BE2C (cell line): ENCODE measurements around the gene PEAK1.

Source experiments
- DNase-seq: peaks from one replicate; pipeline ENCODE4 v3.0.0-alpha.2; 2020
- H3K27me3 ChIP-seq: fragments of 250-450 bp; sonication (Bioruptor Pico); 2 replicates; pipeline ENCODE4 v1.5.1; 2020; ENCODE audit warnings: mild to moderate bottlenecking
- H3K36me3 ChIP-seq: fragments of 250-450 bp; sonication (Bioruptor Pico); 2 replicates; pipeline ENCODE4 v1.5.1; 2020; ENCODE audit warnings: mild to moderate bottlenecking
- H3K4me1 ChIP-seq: fragments of 250-450 bp; sonication (Bioruptor Pico); 2 replicates; pipeline ENCODE4 v1.5.1; 2020
- H3K4me3 ChIP-seq: 2 replicates; pipeline ENCODE4 v1.5.1; 2011; ENCODE audit warnings: low read depth, low read length
- H3K9me3 ChIP-seq: fragments of 250-450 bp; sonication (Bioruptor Pico); 2 replicates; pipeline ENCODE4 v1.5.1; 2020
- TF ChIP-seq, protein P1 (sequence below): IDR thresholded peaks from 2 replicates; pipeline ENCODE4 v1.5.1; 2012; ENCODE audit warnings: mild to moderate bottlenecking, low read depth, low read length

PEAK1 gene

DNA sequence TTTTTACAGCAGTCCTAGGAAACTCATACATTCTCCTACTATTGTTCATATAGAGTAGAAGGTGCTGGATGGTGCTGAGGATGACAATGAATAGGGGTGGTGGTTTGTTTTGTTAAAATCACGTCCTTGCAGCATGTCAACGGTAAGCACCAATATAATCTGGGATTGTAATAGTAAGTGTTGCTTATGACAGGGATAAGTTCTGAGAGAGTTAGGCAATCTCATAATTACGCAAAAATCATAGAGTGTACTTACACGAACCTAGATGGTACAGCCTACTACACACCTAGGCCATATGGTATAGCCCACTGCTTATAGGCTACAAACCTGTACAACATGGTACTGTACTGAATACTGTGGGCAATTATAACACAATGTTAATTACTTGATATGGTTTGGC is 284.7 kb downstream of the PEAK1 start:
- Histone ChIP-seq H3K36me3 (no peaks in the 10 kb centered on the region), H3K9me3 (peaks cover 2% of the 10 kb centered on the region; the same call in 1 of the 2 replicates), H3K4me3 (no peak overlapping the region), H3K4me1 (no peaks in the 10 kb centered on the region), H3K27me3 (no peaks in the 10 kb centered on the region)
- DNase-seq, result no peak
- TF ChIP-seq, protein P1, sequence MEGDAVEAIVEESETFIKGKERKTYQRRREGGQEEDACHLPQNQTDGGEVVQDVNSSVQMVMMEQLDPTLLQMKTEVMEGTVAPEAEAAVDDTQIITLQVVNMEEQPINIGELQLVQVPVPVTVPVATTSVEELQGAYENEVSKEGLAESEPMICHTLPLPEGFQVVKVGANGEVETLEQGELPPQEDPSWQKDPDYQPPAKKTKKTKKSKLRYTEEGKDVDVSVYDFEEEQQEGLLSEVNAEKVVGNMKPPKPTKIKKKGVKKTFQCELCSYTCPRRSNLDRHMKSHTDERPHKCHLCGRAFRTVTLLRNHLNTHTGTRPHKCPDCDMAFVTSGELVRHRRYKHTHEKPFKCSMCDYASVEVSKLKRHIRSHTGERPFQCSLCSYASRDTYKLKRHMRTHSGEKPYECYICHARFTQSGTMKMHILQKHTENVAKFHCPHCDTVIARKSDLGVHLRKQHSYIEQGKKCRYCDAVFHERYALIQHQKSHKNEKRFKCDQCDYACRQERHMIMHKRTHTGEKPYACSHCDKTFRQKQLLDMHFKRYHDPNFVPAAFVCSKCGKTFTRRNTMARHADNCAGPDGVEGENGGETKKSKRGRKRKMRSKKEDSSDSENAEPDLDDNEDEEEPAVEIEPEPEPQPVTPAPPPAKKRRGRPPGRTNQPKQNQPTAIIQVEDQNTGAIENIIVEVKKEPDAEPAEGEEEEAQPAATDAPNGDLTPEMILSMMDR, result no peak

DNA sequence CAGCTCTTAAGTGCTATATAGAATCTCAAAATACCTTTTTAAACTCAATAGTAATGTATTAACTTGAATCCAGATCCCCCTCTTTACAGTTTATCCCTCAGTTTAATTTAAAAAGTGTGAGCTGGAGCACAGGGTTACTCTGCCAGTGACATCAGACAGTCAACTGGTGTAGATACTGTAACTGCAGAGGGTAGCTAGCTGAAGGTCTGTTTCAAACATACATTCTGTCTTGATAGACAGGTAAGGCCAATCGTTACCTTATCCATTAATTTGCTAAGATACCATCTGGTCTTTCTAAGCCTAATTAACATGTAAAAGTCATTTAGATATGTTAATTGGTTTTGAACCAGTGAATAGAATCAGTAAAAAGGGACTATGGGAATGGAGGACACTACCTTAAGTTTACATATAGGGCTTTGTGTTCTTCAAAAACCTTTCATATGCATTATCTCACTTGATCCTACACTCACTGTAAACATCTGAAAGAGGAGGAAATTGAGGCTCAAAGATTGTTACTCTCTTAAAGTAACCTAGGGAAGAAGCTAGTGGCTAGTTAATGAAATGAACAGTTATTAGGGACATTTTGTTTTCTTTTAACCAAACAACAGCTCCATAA is 289.5 kb downstream of the PEAK1 start:
- no peaks in the 10 kb centered on the region; the same call in 1 of the 2 replicates for H3K27me3 ChIP-seq
- H3K9me3 ChIP-seq, result no peaks in the 10 kb centered on the region
- no peak overlapping the region for H3K4me3 ChIP-seq
- TF ChIP-seq, protein P1, result no peak
- no peaks in the 10 kb centered on the region for H3K36me3 ChIP-seq
- DNase-seq, result no peak
- no peaks in the 10 kb centered on the region for H3K4me1 ChIP-seq

- Histone ChIP-seq H3K9me3 (no peaks in the 10 kb centered on the region), H3K4me1 (no peaks in the 10 kb centered on the region), H3K27me3 (no peaks in the 10 kb centered on the region; the same call in 1 of the 2 replicates), H3K36me3 (no peaks in the 10 kb centered on the region), H3K4me3 (no peak overlapping the region)
- DNase-seq, result no peak
- TF ChIP-seq, protein P1, result no peak
Measured at GRCh38 chr15:77127626-77128025, 292.3 kb downstream of the PEAK1 start.

GRCh38 chr15:77126529-77127326 is 293.2 kb downstream of the PEAK1 start:
- no peaks in the 10 kb centered on the region; the same call in 1 of the 2 replicates for H3K27me3 ChIP-seq
- H3K4me1 ChIP-seq, result no peaks in the 10 kb centered on the region
- no peaks in the 10 kb centered on the region for H3K36me3 ChIP-seq
- H3K4me3 ChIP-seq, result no peak overlapping the region
- no peak for DNase-seq
- H3K9me3 ChIP-seq, result no peaks in the 10 kb centered on the region
- TF ChIP-seq, protein P1, result no peak

GRCh38 chr15:77123854-77124253 is 296.1 kb downstream of the PEAK1 start:
- DNase-seq, result no peak
- H3K36me3 ChIP-seq, result no peaks in the 10 kb centered on the region
- H3K4me1 ChIP-seq, result no peaks in the 10 kb centered on the region
- TF ChIP-seq, protein P1, result no peak
- H3K4me3 ChIP-seq, result no peak overlapping the region
- no peaks in the 10 kb centered on the region for H3K9me3 ChIP-seq
- no peaks in the 10 kb centered on the region for H3K27me3 ChIP-seq

- no peaks in the 10 kb centered on the region for H3K36me3 ChIP-seq
- DNase-seq, result no peak
- no peaks in the 10 kb centered on the region for H3K27me3 ChIP-seq
- H3K9me3 ChIP-seq, result no peaks in the 10 kb centered on the region
- TF ChIP-seq, protein P1, result no peak
- no peak overlapping the region for H3K4me3 ChIP-seq
- no peaks in the 10 kb centered on the region for H3K4me1 ChIP-seq
Measured at GRCh38 chr15:77122576-77122975, 297.3 kb downstream of the PEAK1 start.
